Central memory CD4-positive, alpha-beta T cell (primary cell): Measurements from ENCODE around the gene APOBEC4.
"Not testable (repeated sequence)": the region's sequence is repeated elsewhere in the genome, so short reads cannot be mapped to it uniquely, and the experiment has no call there.

ENCODE experiments used
- DNase-seq: peaks from one replicate; pipeline ENCODE4 v3.0.0; 2022

Gene APOBEC4

GRCh38 chr1:183633676-183634343 is 19.3 kb downstream of the APOBEC4 start:
- DNase-seq, result peak; percentile 67

DNA sequence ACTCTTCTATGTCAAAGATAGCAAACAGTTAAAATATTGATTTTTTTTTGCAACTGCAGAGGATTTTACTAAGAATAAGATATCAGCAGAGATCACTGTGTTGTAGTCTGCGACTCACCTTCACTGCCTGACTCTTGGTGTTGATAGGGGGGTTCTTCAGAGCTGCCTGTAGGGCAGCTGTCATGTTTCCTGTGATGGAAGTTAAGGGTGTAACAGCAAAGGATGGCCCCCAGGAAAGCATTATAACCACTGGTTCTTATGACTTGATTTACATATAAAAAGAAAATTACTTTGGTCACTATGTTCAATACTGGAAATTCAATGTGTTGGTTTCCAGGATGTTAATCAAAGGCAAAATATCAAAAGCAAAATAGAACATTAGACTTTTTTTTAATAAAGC is 20.2 kb downstream of the APOBEC4 start:
- no peak for DNase-seq

DNA sequence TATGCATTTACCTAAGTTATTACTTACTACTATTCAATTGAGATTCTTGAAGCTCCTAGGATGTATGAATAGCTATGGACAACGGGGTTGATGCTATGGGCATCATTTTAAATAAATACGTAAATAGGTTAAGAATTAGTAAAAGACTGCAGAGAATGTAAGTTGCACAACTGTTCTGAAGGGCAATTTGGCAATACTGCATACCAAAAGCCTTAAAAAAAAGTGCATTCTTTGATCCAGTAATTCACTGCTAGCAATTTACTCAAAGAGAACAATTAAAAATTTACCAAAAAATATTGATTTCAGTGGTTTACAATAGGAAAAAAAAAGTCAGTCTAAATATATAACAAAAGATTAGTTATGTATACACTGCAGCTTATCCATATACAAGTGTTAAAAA is 21.0 kb downstream of the APOBEC4 start:
- no peak for DNase-seq

- DNase-seq, result no peak
Measured at GRCh38 chr1:183630748-183631147, 22.4 kb downstream of the APOBEC4 start.

DNA sequence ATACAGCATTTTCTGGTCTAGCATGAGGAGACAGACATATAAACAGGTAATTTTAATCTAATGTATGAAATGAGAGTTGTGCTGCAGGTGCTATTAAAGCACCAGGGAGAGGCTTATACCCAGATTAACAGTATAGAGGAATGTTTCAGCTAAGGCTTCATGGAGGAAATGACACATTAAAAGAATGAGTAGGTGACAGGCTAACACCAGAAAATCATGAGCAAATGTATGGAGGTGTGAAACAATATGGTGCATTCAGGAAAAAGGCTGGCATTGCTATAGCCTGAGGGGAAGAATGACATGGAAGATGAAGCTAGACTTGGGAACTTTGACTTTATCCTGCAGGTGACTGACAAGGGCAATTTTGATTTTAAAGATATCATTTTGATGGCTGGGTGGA is 24.6 kb downstream of the APOBEC4 start:
- DNase-seq, result no peak

DNA sequence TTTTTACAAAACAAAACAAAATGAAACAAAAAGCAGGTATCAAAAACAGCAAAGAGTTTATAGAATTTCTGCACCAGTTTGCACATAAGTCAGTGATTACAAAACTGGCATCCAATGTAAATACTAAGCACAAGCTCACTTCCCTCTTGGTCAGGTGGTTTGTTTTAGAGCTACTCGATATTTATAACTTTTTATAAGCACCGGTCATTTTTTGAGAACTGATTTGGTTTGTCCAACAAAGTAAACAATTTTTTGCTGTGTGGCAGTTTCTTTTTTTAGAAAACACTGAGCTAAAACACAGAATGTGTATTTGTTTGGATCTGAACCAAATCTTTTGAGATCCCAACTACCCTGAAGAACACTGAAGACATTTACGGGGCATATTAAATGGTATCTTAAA is 26.9 kb downstream of the APOBEC4 start:
- DNase-seq, result not testable (repeated sequence)

DNA sequence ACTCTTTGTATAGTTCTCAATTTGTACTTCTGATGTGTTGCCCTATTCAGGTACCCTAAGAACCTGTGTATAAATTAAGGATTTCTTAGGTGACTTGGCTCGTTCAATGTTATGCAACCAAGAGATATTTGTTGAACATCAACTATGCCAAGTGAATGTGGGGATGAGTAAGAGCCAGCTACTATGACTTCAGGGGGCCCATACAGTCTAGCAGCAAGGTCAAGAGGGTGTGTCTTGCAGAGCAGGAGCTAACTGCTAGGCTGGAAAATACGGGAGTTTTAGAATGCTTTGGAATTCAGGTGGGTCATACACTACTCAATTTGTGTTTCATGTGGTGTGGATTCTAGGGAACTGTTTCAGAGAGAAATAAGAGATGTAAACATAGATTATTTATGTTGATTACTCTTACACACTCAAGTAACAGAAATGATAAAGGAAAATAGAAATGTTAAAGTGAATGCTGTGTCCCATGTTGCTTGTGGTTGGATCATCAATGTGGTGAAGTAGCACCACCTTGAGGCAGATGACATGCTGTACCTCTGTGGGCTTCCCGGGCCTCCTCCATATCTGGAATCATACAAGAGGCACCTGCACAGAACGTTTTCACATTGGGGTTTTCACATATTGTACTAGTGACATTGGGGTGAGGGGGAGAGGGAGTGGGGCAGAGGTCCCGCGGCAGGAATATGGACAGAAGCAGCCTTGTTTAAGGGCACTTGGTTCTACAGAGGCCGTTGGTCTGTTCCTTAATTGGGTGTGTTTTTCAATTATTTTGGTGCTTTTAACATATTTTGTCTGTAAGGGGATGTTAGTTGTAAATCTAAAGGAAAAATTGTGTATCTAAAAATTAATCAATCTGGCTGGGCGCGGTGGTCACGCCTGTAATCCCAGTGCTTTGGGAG is 30.0 kb downstream of the APOBEC4 start:
- peak; percentile 47 for DNase-seq

DNA sequence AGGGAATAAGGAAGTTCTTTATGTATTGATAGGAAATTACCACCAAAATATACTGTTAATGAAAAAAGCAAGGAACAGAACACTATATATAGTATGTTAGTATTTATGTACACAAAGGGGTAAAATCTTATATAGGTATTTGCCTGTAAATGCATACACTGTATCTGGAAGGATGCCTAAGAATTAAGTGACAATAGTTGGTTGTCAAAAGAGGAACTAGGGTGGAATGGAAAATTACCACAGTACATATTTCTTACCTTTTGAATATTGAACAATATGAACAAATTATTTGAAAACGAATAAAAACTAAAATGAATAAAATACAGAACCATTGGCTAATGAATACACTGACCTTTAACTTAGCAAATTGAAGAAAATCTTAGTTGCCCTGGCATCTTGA is 31.1 kb downstream of the APOBEC4 start:
- no peak for DNase-seq

DNA sequence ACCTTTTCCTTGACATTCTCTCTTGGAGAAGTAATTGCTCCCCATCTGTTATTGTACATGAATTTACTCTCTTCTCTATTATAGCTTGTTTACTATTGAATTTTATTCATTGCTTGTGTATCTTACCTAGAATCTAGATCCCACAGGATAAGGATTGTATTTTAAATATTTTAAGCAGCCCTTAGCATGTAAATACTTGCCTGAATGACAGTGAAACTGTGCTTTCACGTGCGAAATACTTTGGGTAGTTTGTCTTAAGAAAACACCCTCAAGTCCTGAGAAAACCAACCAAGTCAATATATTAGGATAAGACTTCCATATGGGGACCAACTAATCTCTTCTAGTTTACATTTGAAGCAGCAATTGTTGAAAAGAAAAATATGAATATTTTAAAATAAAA is 32.8 kb downstream of the APOBEC4 start:
- no peak for DNase-seq

DNA sequence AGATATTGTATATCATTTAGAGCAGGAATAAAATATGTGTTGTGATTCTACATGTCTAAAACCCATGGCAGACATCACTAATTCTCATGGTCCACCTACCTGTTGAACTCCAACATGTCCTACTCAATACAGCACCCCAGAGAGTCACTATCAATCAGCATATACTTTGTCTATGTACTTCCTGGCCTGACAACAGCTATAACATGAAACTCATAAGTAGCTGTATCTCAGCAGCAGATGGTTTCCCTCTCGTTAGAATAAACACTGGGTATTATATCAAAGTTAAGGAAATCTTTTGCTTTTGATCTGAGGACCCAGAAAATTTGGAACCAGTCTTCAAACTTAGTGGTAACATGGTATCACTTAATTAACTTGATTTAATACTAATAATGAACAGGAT is 33.3 kb downstream of the APOBEC4 start:
- DNase-seq, result no peak

DNA sequence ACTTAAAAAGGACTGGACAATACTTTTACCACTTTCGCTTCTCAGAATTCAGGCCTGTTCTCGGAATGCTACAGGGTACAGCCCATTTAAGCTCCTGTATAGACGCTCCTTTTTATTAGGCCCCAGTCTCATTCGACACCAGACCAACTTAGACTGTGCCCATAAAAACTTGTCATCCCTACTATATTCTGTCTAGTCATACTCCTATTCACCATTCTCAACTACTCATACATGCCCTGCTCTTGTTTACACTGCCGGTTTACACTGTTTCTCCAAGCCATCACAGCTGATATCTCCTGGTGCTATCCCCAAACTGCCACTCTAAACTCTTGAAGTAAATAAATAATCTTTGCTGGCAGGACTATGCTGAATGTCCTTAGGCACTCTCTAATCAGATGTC is 34.9 kb downstream of the APOBEC4 start:
- not testable (repeated sequence) for DNase-seq

- DNase-seq, result not testable (repeated sequence)
Measured at GRCh38 chr1:183612975-183613374, 40.1 kb downstream of the APOBEC4 start.

- no peak for DNase-seq
Measured at GRCh38 chr1:183612407-183612806, 40.7 kb downstream of the APOBEC4 start.

GRCh38 chr1:183611021-183611420 is 42.1 kb downstream of the APOBEC4 start:
- DNase-seq, result no peak

- no peak for DNase-seq
Measured at GRCh38 chr1:183609759-183610452, 43.2 kb downstream of the APOBEC4 start.

- no peak for DNase-seq
Measured at GRCh38 chr1:183609313-183609712, 43.8 kb downstream of the APOBEC4 start.

DNA sequence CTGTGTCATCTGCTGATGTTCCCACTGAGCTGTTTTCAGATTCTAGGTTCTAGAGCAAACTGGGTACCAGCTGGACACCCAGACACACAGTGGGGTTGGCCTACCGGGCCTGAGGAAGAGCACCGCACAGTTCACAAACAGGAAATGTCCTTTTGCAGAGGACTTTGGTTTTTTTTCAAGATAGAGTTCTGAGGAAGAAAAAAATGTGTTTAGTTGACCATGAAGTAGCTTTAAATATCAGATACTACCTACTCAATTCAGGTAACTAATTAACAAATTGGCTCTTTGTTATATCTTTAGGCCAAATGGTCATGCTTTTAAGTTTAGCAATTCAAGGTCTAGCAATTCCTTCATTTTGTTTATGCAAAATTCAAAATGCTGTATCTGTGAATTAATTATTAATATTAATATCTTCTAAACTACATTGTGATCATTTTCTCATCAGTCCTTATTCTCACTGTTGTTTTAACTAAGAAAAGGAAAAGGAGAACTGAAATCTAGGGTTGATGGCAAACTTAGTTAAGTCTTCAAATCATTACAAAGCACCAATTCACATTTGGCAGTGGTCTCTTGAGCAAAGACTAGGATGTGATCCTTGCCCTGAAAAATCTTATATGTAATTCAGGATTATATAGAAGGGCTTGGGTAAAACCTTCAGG is 45.7 kb downstream of the APOBEC4 start:
- DNase-seq, result no peak

- no peak for DNase-seq
Measured at GRCh38 chr1:183605904-183606303, 47.2 kb downstream of the APOBEC4 start.

- DNase-seq, result no peak
Measured at GRCh38 chr1:183604815-183605214, 48.3 kb downstream of the APOBEC4 start.

GRCh38 chr1:183604038-183604808 is 48.9 kb downstream of the APOBEC4 start:
- no peak for DNase-seq

- no peak for DNase-seq
Measured at GRCh38 chr1:183602510-183602909, 50.6 kb downstream of the APOBEC4 start.

GRCh38 chr1:183600634-183601033 is 52.5 kb downstream of the APOBEC4 start:
- DNase-seq, result no peak
